HepG2 (cell line): ENCODE results near the gene HSPA1L. TPM values are rescaled to one million over a fixed set of nuclear protein-coding genes. Genes with fewer than 3 reads are reported as not detected.
A peak's percentile ranks its signal among the peaks of the same experiment; 100 is the strongest.
"Not testable (repeated sequence)": the region's sequence is repeated elsewhere in the genome, so short reads cannot be mapped to it uniquely, and the experiment has no call there.

Experiments
- ATAC-seq: fragments of 200-7000 bp; cut with Tn5 transposase; 3 replicates; pipeline ENCODE4 v1.9.1; 2020; ENCODE audit warnings: mild to moderate bottlenecking, moderate library complexity
- BruUV-seq: library from RNA; stranded (reverse); fragments of 400-500 nt; replicated peaks from 2 replicates; lab custom pipeline; 2021; lab: Mats Ljungman, UMichigan
- CTCF ChIA-PET: fragments of 300-600 bp; formaldehyde crosslinking; extraction: SDS; loops from one replicate; lab custom pipeline; 2021; ENCODE audit warnings: low total read pairs, inconsistent platforms, low intra/inter-chr PET ratio; lab: Yijun Ruan, JAX
- POLR2A ChIA-PET: fragments of 350-600 bp; sonication (Branson Sonifier 250); formaldehyde crosslinking; loops from one replicate; lab custom pipeline; 2020; ENCODE audit warnings: antibody characterized with exemption, inconsistent platforms; lab: Yijun Ruan, JAX
- DNase-seq: peaks from one replicate; pipeline ENCODE4 v3.0.0-alpha.2; 2015; ENCODE audit warnings: low spot score
- FAIRE-seq: peaks from 3 replicates; lab custom pipeline; 2011; peaks lifted over from hg19 to GRCh38; lab: Jason Lieb, UNC
- H2AFZ ChIP-seq: one replicate; pipeline ENCODE4 v1.6.1; 2011; ENCODE audit warnings: low read length, inconsistent platforms
- H3K27ac ChIP-seq: fragments of 300-600 bp; 3 replicates; pipeline ENCODE4 v1.8.0; 2011; ENCODE audit warnings: mixed run types, mild to moderate bottlenecking, mixed read lengths, low read length, inconsistent platforms; ENCODE audit not compliant: insufficient read depth; ENCODE audit errors: extremely low read length
- H3K27me3 ChIP-seq, 2 experiments: fragments of 200-600 bp in 1 of 2; 2 replicates in 1 of 2; 3 replicates in 1 of 2; pipeline versions ENCODE4 v1.6.0 to v1.8.0; 2011; ENCODE audit warnings: low read length in 2 of 2, mild to moderate bottlenecking in 2 of 2, moderate library complexity in 2 of 2, inconsistent platforms in 1 of 2; ENCODE audit not compliant: insufficient read depth in 2 of 2, control insufficient read depth in 1 of 2
- H3K36me3 ChIP-seq, 2 experiments: fragments of 200-600 bp in 1 of 2; replicated peaks in 1 of 2; 2 replicates in 1 of 2; 3 replicates in 1 of 2; pipeline versions ENCODE4 v1.5.1 to v1.8.0; 2011; ENCODE audit warnings: low read length in 2 of 2, inconsistent platforms in 1 of 2; ENCODE audit not compliant: insufficient read depth in 2 of 2, control insufficient read depth in 1 of 2
- H3K4me1 ChIP-seq: 2 replicates; pipeline ENCODE4 v1.5.1; 2012; ENCODE audit warnings: low read length, inconsistent platforms; ENCODE audit not compliant: insufficient read depth
- H3K4me2 ChIP-seq: 2 replicates; pipeline ENCODE4 v1.6.0; 2011; ENCODE audit warnings: low read depth, low read length, inconsistent platforms
- H3K4me3 ChIP-seq, 3 experiments: fragments of 200-600 bp in 1 of 3; sonication (generic), shearing (Covaris generic) in 1 of 3; replicated peaks in 1 of 3; 2 replicates each; pipeline ENCODE4 v1.5.1; 2011 to 2016; ENCODE audit warnings: low read length in 3 of 3, inconsistent platforms in 2 of 3, low read depth in 2 of 3, mild to moderate bottlenecking in 2 of 3, control low read depth in 1 of 3, mixed read lengths in 1 of 3; ENCODE audit not compliant: insufficient read depth in 1 of 3
- H3K79me2 ChIP-seq: one replicate; pipeline ENCODE4 v1.6.1; 2011; ENCODE audit warnings: low read length, inconsistent platforms; ENCODE audit not compliant: insufficient read depth
- H3K9ac ChIP-seq: 2 replicates; pipeline ENCODE4 v1.6.0; 2011; ENCODE audit warnings: mild to moderate bottlenecking, low read depth, low read length, inconsistent platforms; ENCODE audit not compliant: insufficient read depth
- H3K9me3 ChIP-seq: 2 replicates; pipeline ENCODE4 v1.5.1; 2012; ENCODE audit warnings: mild to moderate bottlenecking, low read length
- H4K20me1 ChIP-seq: 2 replicates; pipeline ENCODE4 v1.6.0; 2011; ENCODE audit warnings: inconsistent platforms, mild to moderate bottlenecking, low read length, moderate library complexity; ENCODE audit not compliant: insufficient read depth
- AGO1 ChIP-seq: fragments of 200-400 bp; formaldehyde crosslinking; IDR thresholded peaks from 2 replicates; pipeline ENCODE4 v1.6.1; 2017; ENCODE audit warnings: mild to moderate bottlenecking, low read depth, low read length, moderate library complexity; ENCODE audit not compliant: poor library complexity, severe bottlenecking
- CCDC6 ChIP-seq: sonication (generic); formaldehyde crosslinking; IDR thresholded peaks from 2 replicates; pipeline ENCODE4 v1.8.1; 2022; ENCODE audit warnings: mild to moderate bottlenecking, missing genetic modification reagents, moderate library complexity
- MED1 ChIP-seq: sonication (generic); formaldehyde crosslinking; IDR thresholded peaks from 2 replicates; pipeline ENCODE4 v1.4.0; 2020; ENCODE audit warnings: missing genetic modification reagents
- NFKB2 ChIP-seq: sonication (generic); formaldehyde crosslinking; IDR thresholded peaks from 2 replicates; pipeline ENCODE4 v1.4.0; 2020; ENCODE audit warnings: missing genetic modification reagents, borderline replicate concordance
- RXRA ChIP-seq: sonication (generic); formaldehyde crosslinking; IDR thresholded peaks from 2 replicates; pipeline ENCODE4 v1.5.1; 2020; ENCODE audit warnings: missing genetic modification reagents
- SIX1 ChIP-seq: sonication (generic); formaldehyde crosslinking; IDR thresholded peaks from 2 replicates; pipeline ENCODE4 v1.4.0; 2020; ENCODE audit warnings: missing genetic modification reagents, borderline replicate concordance
- TEAD3 ChIP-seq: optimal IDR thresholded peaks from 2 replicates; pipeline ENCODE3; 2016; ENCODE audit warnings: borderline replicate concordance
- ZMYM3 ChIP-seq: sonication (generic); formaldehyde crosslinking; IDR thresholded peaks from 2 replicates; pipeline ENCODE4 v1.5.1; 2020; ENCODE audit warnings: mild to moderate bottlenecking, missing genetic modification reagents
- ZNF121 ChIP-seq: sonication (generic); formaldehyde crosslinking; IDR thresholded peaks from 2 replicates; pipeline ENCODE4 v1.5.0; 2020; ENCODE audit warnings: mild to moderate bottlenecking, missing genetic modification reagents
- ZNF460 ChIP-seq: sonication (generic); formaldehyde crosslinking; IDR thresholded peaks from 2 replicates; pipeline ENCODE4 v1.5.1; 2020; ENCODE audit warnings: missing genetic modification reagents, mild to moderate bottlenecking, borderline replicate concordance
- whole genome bisulfite sequencing: methylation state at CpG from one replicate; pipeline ENCODE4 v1.1.6; 2017; ENCODE audit warnings: low lambda C conversion rate; 5-methylcytosine and 5-hydroxymethylcytosine counted together
- in situ Hi-C: cut with HindIII; loops from 2 replicates; pipeline ENCODE4 v1.10.0; 2017; ENCODE audit warnings: low pct_unique_long_range_greater_than_20kb; ENCODE audit not compliant: extremely low pct_ligation_motif_present
- intact Hi-C: fragments of 100-400 bp; cut with micrococcal nuclease; formaldehyde crosslinking; loops from one replicate; pipeline ENCODE4 v1.10.0; 2022; ENCODE audit not compliant: unreplicated experiment
- polyA plus RNA-seq, 8 experiments: library from polyadenylated mRNA; depleted of rRNA in 3 of 8; stranded (reverse) in 7 of 8; unstranded in 1 of 8; fragments of >200 nt; fragmentation: Illumina TruSeq in 4 of 8; extraction: Trizol in 4 of 8; gene quantifications; 2 replicates each; pipeline versions ENCODE4 v1.2.1 to v1.2.3, GENCODE V29; 2011 to 2016; ENCODE audit warnings: low read depth in 4 of 8, missing spikeins in 1 of 8, mixed read lengths in 1 of 8; ENCODE audit not compliant: insufficient read depth in 1 of 8
- total RNA-seq, 5 experiments: library from RNA; depleted of rRNA; stranded (reverse); fragments of >200 nt; fragmentation: Illumina TruSeq; extraction: Trizol; gene quantifications; 2 replicates each; pipeline ENCODE4 v1.2.3, GENCODE V29; 2016; ENCODE audit warnings: low read depth in 1 of 5

Gene HSPA1L
- total and polyA plus RNA-seq, 2 of the 13 experiments (the other 11 are each of a cell fraction or from before 2014, with no cell fraction given) = 0.55 to 1.0 TPM

- TF ChIP-seq ZMYM3 (peak; percentile 60), ZNF121 (CRISPR knock-in tag) (peak; percentile 98), TEAD3 (CRISPR knock-in tag) (peak; percentile 25), MED1 (CRISPR knock-in tag) (peak; percentile 24; the same call in 1 of the 2 replicates), CCDC6 (CRISPR knock-in tag) (0 out of 2 replicates have a peak, but pooled peaks have one; percentile 19), NFKB2 (0 out of 2 replicates have a peak, but pooled peaks have one; percentile 30), ZNF460 (CRISPR knock-in tag) (peak; percentile 58; the same call in 1 of the 2 replicates), RXRA (CRISPR knock-in tag) (0 out of 2 replicates have a peak, but pooled peaks have one; percentile 13), SIX1 (CRISPR knock-in tag) (0 out of 2 replicates have a peak, but pooled peaks have one; percentile 44)
Observed at GRCh38 chr6:31817929-31818511, 2.9 kb upstream of the HSPA1L start (continued).

DNA sequence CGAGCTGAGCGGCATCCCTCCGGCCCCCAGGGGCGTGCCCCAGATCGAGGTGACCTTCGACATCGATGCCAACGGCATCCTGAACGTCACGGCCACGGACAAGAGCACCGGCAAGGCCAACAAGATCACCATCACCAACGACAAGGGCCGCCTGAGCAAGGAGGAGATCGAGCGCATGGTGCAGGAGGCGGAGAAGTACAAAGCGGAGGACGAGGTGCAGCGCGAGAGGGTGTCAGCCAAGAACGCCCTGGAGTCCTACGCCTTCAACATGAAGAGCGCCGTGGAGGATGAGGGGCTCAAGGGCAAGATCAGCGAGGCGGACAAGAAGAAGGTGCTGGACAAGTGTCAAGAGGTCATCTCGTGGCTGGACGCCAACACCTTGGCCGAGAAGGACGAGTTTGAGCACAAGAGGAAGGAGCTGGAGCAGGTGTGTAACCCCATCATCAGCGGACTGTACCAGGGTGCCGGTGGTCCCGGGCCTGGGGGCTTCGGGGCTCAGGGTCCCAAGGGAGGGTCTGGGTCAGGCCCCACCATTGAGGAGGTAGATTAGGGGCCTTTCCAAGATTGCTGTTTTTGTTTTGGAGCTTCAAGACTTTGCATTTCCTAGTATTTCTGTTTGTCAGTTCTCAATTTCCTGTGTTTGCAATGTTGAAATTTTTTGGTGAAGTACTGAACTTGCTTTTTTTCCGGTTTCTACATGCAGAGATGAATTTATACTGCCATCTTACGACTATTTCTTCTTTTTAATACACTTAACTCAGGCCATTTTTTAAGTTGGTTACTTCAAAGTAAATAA, 2.2 kb upstream of the HSPA1L start:
- ATAC-seq = peak; percentile 2; the same call in 2 of the 3 replicates
- H3K27ac ChIP-seq = peak overlapping the region; percentile 86

More for the DNA sequence above, 2.2 kb upstream of the HSPA1L start:
- H3K79me2 ChIP-seq = peaks cover 27% of the 10 kb centered on the region
- FAIRE-seq, DNase-seq, CTCF ChIA-PET, intact Hi-C loops, H4K20me1 ChIP-seq, H3K9me3 ChIP-seq, in situ Hi-C loops, H3K36me3 ChIP-seq, H3K27me3 ChIP-seq, H2AFZ ChIP-seq: not testable (repeated sequence)
- H3K9ac ChIP-seq = peak overlapping the region; percentile 66
- peaks cover 47% of the 10 kb centered on the region for H3K4me1 ChIP-seq
- peak overlapping the region; percentile 76 for H3K4me2 ChIP-seq
- POLR2A ChIA-PET = interaction anchor here (0.9 to 6.9 kb wide), 6 partner anchors 9 to 80 kb away, joined by 3 to 66 read pairs (median 4); partner anchors contain the start of genes HSPA1B, LSM2 and VWA7
- BruUV-seq = TSS peak; percentile 72
- peak overlapping the region; percentile 59 to 82 (median 62) for H3K4me3 ChIP-seq
- WGBS = 51% methylated on average over 16 of the region's 37 CpGs
- peak; percentile 97 for TF ChIP-seq AGO1
- TF ChIP-seq, all 625 proteins: peak for 1; not testable (repeated sequence) for 624
